HG02678 (cell line): ENCODE results near the gene TEDC1.
A peak's percentile ranks its signal among the peaks of the same experiment; 100 is the strongest.

ENCODE experiments used
- ATAC-seq: cut with Tn5 transposase; IDR thresholded peaks from one replicate; pipeline ENCODE4 v1.9.1; 2021; ENCODE audit warnings: mild to moderate bottlenecking, moderate library complexity; ENCODE audit not compliant: unreplicated experiment

Gene TEDC1

DNA sequence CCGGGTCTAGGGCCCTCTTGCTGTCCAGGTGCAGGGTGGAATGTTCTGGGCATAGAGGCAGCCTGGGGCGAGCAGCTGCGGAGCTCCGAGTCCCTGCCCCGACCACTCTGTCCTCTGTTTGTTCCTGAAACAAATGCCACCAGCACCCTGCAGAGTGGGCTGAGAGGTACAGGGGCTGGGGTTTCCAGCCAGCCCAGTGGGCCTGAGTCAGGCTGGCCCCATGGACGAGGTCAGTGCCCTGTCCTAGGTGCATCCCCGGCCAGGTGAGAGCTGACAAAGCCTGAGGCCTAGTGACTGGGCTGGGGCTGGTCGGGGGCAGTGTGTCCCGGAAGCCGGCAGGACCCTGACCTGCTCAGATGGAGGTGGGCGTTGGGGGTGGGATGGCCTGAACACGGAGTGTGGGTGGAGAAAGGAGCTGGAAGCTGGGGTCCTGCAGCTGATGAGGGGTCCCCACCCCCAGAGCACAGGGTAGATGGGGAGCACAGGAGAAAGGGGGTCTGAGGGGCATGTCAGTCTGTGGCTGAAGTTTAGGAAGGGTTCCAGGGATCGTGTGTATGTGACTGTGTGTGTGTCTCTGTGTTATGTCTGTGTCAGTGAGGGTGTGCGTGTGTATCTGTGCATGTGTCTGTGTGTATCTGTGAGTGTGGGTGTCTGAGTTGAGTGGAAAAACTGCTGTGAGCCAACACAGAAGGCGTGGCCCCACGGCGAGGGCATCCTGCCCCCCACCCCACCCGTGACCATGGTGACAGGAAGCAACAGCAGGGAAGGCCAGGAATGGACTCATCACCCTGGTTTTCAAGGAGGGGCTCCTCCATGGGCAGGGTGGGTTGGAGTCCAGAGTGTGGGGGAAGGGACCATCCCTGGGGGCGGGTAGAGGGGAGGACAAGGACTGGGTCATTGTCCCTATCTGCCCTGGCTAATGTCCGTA, 6.7 kb upstream of the TEDC1 start:
- no peak for ATAC-seq

GRCh38 chr14:105484997-105485393, 6.1 kb upstream of the TEDC1 start:
- no peak for ATAC-seq

GRCh38 chr14:105485739-105486162, 5.3 kb upstream of the TEDC1 start:
- no peak for ATAC-seq

- no peak for ATAC-seq
These were observed 4.7 kb upstream of the TEDC1 start, which contains the start of gene CRIP1 for GRCh38 chr14:105486163-105486973. TSS of gene CRIP1 (plus strand) at chr14:105486886. CDS start at chr14:105487260, 374 bp downstream.

GRCh38 chr14:105486974-105487448, 4.0 kb upstream of the TEDC1 start:
- ATAC-seq: no peak

GRCh38 chr14:105487449-105487985, 3.5 kb upstream of the TEDC1 start:
- no peak for ATAC-seq

DNA sequence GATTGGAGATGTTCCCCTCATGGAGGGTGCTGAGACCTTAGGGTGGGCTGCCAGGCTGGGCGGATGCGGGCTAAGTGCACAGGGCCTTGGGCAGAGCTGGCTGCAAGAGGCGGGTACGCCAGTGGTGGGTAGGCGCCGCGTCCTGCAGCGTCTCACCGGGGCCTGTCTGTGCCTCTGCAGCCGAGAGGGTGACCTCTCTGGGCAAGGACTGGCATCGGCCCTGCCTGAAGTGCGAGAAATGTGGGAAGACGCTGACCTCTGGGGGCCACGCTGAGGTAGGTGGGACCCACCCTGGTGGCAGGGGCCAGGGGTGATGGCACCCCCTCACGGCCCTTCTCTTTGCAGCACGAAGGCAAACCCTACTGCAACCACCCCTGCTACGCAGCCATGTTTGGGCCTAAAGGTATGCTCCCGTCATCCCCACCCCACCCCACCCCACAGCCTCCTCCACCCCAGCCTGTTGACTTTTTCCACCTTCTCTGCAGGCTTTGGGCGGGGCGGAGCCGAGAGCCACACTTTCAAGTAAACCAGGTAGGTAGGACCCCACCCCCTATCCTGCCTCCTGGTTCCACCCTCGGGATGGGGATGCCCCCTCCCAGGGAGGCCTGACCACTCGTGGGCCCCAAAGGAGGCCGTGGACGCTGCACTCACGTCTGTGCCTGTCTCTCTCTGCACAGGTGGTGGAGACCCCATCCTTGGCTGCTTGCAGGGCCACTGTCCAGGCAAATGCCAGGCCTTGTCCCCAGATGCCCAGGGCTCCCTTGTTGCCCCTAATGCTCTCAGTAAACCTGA, 2.9 kb upstream of the TEDC1 start:
- ATAC-seq: no peak

DNA sequence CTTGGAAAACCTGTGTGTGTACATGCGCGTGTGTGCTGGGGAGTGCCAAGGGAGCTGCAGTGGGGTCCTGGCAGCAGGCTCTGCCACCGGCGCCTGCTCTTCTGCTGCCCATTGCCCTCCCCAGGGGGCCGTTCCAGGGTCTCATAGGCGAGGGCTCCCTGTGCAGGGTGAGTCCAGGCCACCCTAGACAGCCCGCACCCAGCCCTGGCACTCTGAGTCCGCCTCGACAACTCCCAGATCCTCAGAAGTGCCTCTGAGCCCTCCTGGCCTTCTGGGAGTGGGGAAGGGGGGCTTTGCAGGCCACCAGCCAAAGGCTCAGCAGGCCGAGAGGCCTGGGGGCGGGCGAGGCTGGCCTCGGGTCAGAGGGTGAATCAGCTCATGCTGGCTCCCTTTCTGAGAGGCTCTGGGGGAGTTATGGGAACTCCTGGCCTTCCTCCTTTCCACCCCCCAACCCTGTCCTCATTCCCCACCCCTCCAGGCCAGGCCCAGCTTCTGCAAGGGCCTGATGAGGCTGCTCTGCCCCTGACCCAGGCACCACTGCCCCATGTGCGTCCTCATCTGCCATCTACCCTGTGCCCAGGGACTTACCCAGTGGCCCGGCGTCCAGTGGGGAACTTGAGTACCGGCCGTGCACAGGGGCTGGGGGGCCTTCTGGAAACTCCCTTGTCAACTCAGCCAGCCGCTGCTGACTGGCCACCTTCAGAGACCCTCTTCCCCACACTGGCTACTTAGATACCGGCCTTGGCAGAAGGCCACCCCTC, 2.1 kb upstream of the TEDC1 start:
- no peak for ATAC-seq

DNA sequence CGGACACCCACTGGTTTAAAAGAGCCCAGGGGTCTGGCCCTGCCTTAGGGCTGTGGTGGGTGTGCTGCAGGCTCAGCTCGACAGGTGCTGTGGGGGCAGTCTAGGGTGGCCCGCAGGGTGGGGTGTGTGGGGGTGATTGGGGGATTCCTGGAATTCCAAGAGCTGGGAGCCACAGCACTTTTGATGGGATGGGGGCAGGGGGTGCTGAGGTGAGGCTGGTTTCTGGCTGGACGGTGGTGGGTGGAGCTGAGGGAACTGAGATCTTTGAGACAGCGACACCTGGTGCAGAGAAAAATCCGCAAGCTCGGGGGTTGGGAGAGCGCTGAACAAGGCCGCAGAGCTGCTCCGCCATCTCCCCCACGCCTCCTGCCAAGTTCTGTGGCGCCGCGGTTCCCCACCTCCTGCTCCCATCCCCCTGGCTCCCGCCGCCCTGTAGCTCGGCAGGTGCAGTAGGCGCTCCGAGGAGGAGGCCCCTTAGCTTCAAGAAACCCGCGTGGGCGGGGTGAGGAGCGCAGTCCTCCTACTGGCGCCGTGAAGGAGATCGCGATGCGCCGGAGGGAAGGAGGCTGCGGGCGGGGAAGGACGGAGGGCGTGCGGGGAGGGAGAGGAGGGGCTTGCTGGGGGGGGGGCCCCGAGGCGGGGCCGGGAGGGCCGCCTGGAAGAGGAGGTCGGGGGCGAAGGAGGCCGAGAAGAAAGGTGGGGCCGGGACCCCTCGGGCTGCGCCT, 1.3 kb upstream of the TEDC1 start:
- ATAC-seq: no peak

DNA sequence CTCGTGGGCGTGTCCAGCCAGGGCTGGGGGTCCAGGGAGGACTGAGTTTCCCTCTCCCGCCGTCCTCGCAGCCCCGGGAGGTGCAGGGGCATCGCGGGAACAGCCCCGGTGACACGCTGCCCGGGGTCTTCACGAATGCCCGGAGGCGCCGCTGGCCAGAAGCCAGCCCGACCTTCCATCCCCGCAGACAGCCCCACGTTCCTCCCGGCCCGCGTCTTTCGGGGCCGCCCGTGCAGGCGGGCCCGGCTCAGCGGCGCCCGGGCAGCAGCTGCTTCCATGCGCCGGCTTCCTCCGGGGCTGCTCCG, 827 bp upstream of the TEDC1 start:
- ATAC-seq: peak; percentile 1

GRCh38 chr14:105491366-105491973, 424 bp downstream of the TEDC1 start:
- no peak for ATAC-seq

- no peak for ATAC-seq
These were observed 1.3 kb downstream of the TEDC1 start for GRCh38 chr14:105492031-105492970.

DNA sequence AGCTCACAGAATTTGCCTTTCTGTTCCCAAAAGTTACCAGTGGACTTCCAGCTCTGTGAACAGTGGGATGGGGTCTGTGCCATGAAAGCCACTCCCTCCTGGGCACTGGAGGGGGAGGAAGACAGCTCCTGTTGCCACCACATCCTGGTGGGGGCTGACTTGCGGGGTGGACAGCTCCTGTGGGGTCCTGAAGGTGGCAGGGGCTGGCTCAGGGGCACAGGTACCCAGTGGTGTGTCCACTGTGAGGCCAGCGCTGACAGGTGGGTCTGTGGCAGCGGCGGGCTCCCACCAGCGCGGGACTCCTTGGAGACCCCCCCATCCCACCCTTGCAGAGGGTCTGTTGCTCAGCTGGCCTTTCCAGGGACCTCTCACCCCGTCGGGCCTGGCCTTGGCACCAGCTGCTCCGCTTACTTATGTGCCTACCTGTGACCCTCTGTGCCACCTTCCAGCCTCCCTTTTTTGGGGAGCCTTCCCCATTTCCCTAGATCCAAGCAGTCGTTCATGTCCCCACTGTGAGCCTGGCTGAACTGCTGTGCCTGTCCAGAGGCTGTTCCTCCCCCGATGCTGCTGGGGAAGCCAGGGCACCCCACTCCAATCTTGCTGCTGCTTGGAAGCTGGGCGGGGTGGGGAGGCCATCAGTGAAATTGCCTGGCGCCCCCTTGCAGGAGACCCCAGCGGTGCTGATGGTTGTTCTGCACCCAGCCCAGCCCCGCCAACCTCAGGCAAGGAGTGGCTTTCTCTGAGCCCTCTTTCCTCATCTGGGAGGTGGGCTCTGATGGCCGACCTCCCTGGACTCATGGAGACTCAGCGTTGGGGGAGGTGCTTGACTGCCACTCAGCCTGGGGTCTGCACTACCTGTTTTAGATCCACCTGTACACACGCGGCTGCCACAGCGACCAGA, 2.2 kb downstream of the TEDC1 start:
- no peak for ATAC-seq

DNA sequence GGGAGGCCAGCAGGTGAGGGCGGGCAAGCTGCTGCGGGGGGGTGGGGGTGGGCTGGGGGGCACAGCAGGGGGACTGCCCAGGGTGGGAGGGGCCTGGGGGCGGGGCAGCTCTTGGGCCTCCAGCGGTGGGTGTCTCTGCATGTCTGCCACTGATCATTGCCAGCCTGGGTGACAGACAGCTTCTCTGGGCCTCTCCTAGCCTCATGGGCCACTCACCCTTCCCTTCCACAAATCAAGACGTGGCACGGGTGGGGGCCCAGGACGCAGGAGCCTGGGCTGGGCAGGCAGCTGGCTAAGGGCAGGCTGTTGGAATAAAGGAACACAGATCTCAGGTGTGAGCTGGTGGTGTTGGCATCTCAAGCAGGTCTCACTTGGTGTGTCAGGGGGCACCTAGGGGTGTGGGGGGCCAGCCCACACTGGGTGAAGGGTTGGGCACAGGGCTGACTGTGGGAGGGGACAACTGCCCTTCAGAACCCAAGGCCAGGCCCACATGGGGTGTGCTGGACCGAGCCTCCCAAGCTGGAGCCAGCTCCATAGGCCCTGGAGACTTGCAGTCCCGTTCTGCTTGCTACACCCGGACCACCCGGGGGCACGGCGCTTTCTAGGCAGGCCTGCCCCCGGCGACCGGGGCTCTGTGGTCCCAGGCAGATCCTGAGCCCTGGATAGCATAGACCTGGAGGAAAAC, 3.0 kb downstream of the TEDC1 start:
- ATAC-seq: no peak

DNA sequence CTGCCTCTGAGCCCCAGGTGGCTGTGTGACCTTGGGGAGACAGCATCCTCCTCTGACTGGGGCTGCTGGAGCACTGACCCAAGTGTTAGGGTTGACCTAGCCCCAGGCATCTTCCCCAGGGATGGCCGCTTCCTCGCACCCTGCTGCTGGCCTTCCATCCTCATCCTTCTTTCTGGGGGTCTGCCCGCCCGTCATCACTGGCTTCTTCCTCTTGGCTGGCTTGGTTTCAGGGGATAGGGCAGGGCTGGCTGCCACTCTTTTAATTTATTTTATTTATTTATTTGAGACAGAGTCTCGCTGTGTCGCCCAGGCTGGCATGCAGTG, 3.5 kb downstream of the TEDC1 start:
- no peak for ATAC-seq
